ENCODE measurements around the gene GHRHR. TPM values are rescaled to one million over a fixed set of nuclear protein-coding genes. Genes with fewer than 3 reads are reported as not detected.

GHRHR gene
- total and polyA plus RNA-seq, 8 donors = 0.31 to 0.51 (median 0.48) TPM; not detected in 5

DNA sequence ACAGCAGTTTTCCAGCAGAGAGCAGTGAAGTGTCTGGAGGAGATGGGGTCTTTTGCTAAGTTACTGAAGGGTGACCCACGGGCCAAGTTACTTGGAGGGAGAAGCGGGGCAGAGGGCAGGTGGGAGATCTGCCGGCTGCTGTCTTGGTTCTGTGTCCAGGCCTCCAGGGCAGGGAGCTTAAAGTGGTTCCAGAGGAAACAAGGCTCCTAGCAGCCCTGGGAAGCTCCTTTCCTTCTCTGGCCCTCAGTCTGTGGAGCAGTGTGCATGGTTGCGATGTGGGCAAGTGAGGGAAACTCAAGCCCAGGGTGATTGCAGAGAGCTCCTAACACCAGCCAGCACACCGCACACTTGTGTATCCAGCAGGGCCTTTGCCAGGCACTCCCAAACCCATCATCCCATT is 6.3 kb downstream of the GHRHR start:
- TF ChIP-seq, protein P1, sequence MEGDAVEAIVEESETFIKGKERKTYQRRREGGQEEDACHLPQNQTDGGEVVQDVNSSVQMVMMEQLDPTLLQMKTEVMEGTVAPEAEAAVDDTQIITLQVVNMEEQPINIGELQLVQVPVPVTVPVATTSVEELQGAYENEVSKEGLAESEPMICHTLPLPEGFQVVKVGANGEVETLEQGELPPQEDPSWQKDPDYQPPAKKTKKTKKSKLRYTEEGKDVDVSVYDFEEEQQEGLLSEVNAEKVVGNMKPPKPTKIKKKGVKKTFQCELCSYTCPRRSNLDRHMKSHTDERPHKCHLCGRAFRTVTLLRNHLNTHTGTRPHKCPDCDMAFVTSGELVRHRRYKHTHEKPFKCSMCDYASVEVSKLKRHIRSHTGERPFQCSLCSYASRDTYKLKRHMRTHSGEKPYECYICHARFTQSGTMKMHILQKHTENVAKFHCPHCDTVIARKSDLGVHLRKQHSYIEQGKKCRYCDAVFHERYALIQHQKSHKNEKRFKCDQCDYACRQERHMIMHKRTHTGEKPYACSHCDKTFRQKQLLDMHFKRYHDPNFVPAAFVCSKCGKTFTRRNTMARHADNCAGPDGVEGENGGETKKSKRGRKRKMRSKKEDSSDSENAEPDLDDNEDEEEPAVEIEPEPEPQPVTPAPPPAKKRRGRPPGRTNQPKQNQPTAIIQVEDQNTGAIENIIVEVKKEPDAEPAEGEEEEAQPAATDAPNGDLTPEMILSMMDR (IDR thresholded peaks at IDR 0.05) = no peak

DNA sequence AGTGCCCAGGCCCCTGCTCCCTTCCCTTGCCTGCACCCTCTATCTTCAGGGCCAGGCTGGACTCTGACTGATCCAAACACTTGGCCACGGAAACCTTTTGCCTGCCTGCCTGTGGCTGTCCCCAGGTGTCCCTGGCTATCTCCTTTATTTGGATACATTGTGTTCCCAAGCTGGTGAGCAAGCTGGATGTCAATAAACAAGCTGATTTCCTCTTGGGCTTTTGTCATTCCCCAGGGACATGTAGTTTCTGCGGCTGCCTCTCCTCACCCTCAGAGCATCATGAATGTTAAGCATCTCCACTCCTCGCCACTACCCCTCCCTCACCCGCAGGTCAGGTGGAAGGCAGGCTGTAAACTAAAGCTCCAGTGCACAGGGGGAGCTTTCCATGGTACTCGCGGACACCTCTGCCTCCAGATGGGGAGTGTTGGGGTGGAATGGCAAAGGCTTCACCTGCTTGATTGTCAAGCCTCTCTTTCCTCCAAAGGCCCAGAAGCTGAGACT is 6.9 kb downstream of the GHRHR start:
- no peaks in the 10 kb centered on the region for H3K27me3 ChIP-seq
- H3K36me3 ChIP-seq = no peaks in the 10 kb centered on the region
- H3K4me3 ChIP-seq = no peak overlapping the region
- no peaks in the 10 kb centered on the region for H3K9me3 ChIP-seq
- H3K27ac ChIP-seq = no peak overlapping the region
- no peak for DNase-seq
- TF ChIP-seq, protein P1 (IDR thresholded peaks at IDR 0.05) = no peak
- no peaks in the 10 kb centered on the region for H3K4me1 ChIP-seq
- intact Hi-C loops (cut with DNase I) = loop anchor here in 1 of 2 donors (10.0 kb wide), 1 partner anchor 166 kb away; no protein-coding TSS in a partner anchor
- no peak for ATAC-seq

More for the DNA sequence above, 6.3 kb downstream of the GHRHR start:
- Histone ChIP-seq H3K4me3 (no peak overlapping the region), H3K9me3 (no peaks in the 10 kb centered on the region), H3K27me3 (no peaks in the 10 kb centered on the region), H3K4me1 (no peaks in the 10 kb centered on the region), H3K27ac (no peak overlapping the region), H3K36me3 (no peaks in the 10 kb centered on the region)
- intact Hi-C loops (cut with DNase I) = loop anchor here in 1 of 2 donors (10.0 kb wide), 1 partner anchor 165 kb away; no protein-coding TSS in a partner anchor
- no peak for DNase-seq
- no peak for ATAC-seq

DNA sequence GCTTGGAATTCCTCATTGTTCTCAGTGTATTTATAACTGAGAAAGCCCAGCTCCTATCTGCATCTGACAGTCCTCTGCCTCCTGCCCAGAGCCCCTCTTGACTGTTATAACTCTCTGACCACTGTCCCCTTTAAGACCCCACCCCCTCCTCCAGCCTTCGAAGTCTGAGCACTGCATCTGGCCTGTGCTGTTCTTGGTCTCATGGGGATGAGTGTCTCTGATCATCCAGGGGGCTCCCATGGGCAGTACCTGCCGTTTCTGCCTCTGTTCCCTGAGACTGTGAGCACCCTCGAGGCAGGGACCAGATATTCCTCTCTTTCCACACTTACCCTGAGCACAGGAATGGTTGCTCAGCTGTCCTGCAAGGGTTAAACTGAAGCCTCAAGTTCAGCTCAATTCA is 7.7 kb downstream of the GHRHR start:
- TF ChIP-seq, protein P1 (IDR thresholded peaks at IDR 0.05) = no peak
- Histone ChIP-seq H3K4me1 (no peaks in the 10 kb centered on the region), H3K4me3 (no peak overlapping the region), H3K27ac (no peak overlapping the region), H3K36me3 (no peaks in the 10 kb centered on the region), H3K9me3 (no peaks in the 10 kb centered on the region), H3K27me3 (no peaks in the 10 kb centered on the region)
- ATAC-seq (no peak), DNase-seq (no peak)
- intact Hi-C loops (cut with DNase I) = loop anchor here in 1 of 2 donors (10.0 kb wide), 1 partner anchor 167 kb away; no protein-coding TSS in a partner anchor

DNA sequence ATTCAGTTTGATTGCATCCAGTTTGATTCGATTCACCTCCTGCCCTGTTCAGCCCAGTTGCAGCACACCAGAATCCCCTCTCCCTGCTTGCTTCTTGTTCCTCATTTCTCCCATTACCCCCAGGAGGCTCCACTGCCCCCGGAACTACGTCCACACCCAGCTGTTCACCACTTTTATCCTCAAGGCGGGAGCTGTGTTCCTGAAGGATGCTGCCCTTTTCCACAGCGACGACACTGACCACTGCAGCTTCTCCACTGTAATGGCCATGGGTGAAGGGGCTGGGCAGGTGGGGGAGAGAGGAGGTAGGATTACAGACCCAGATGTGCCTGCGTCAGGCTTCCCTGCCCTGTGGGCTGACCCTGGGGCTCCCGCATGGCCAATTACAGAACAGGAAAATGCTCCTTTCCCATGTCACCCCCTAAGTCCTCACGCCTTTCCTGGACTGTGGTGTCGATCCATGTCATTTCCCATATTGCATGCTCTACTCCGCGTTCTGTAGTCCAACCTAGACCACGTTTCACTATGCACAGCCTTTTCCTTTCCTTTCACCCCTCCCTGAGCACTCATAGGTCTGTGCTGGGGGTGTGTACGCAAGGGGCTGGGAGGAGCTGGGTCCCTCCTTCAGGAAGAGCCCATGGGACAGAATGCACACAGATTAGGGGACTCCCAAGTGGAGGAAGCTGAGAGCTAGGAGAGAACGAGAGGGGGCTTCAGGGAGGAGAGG is 8.2 kb downstream of the GHRHR start:
- ATAC-seq = no peak
- Histone ChIP-seq H3K4me3 (no peak overlapping the region), H3K9me3 (no peaks in the 10 kb centered on the region), H3K27ac (no peak overlapping the region), H3K4me1 (no peaks in the 10 kb centered on the region), H3K27me3 (no peaks in the 10 kb centered on the region), H3K36me3 (no peaks in the 10 kb centered on the region)
- TF ChIP-seq, protein P1 (IDR thresholded peaks at IDR 0.05) = no peak
- intact Hi-C loops (cut with DNase I) = loop anchor here in 1 of 2 donors (10.0 kb wide), 1 partner anchor 167 kb away; no protein-coding TSS in a partner anchor
- no peak for DNase-seq

DNA sequence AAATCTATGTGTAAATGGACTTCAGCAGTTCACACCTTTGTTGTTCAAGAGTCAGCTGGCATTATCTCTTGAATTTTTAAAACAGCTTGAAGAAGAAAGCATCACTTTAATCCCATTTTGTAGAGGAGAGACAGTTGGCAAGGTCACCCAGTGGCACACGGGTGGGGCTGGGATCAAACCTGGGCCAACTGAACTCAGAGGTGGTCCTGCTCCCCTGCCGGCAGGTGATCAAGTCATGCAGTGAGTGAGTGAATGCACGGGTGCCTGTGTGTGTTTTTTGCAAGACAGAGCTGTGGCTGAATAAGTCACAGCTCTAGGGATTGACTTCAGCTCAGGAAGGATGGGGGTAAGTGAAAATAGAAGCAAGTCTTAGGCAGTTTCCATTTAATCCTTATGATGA is 9.5 kb downstream of the GHRHR start:
- DNase-seq (no peak), ATAC-seq (no peak)
- Histone ChIP-seq H3K4me1 (no peaks in the 10 kb centered on the region), H3K36me3 (no peaks in the 10 kb centered on the region), H3K27ac (no peak overlapping the region), H3K27me3 (no peaks in the 10 kb centered on the region), H3K4me3 (no peak overlapping the region), H3K9me3 (no peaks in the 10 kb centered on the region)
- intact Hi-C loops (cut with DNase I) = loop anchor here in 1 of 2 donors (10.0 kb wide), 1 partner anchor 168 kb away; no protein-coding TSS in a partner anchor
- TF ChIP-seq, protein P1 (IDR thresholded peaks at IDR 0.05) = no peak
